ENCODE results near the gene NPPC.

DNA sequence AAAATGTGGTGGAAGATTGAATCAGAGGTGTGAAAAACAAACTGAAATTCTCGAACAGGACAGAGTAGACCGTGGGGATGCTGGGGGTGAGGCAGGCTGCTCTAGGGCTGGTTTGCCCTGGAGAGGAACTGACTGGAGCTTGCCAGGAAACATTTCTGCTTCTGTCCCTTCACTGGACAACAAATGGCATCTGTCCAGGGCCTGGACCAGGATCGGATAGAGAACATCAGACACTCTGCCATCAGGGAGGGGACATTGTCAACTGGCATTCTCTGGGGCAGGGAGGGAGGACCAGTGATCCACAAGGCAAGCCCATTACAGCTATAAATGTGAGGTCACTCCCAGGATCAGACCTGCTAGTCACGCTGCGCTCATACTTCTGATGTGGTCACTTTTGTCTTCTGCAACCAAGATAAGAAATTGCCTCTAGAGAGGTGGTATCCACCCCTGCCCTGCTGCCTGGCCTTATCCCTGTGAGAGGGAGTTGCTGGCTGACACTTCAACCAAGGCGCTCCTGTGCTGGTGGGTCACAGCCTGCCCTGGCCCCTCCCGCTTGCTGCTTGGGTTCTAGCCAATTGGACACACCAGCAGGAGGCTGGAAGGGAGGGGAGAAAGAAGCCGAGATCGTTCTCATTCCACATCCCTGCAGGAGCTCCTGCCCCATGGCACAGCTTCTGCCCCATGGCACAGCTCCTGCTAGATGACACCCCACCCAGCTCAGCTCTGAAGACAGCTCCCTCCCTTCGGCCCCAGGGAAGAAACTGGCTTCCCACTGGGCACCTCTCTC lies 8.7 kb downstream of the NPPC start:
- no peak for TF ChIP-seq EZH2 (IDR thresholded peaks at IDR 0.05; ENCODE audit: insufficient read depth, poor library complexity, severe bottlenecking)
- TF ChIP-seq EZH2phosphoT487 (IDR thresholded peaks at IDR 0.05; ENCODE audit: insufficient read depth, low read depth) = no peak

Measured in GM23248 (cell line).